CD4-positive, alpha-beta T cell (primary cell): Measurements from ENCODE around the gene SGTA. TPM values are rescaled to one million over a fixed set of nuclear protein-coding genes. Genes with fewer than 3 reads are reported as not detected.

ENCODE experiments used
- ATAC-seq: fragments of 200-7000 bp; cut with Tn5 transposase; one replicate; pipeline ENCODE4 v1.10.0; 2022; ENCODE audit warnings: mild to moderate bottlenecking; ENCODE audit not compliant: poor library complexity
- CTCF ChIA-PET: fragments of 350-600 bp; sonication (Branson Sonifier 250); formaldehyde crosslinking; loops from one replicate; lab custom pipeline; 2021; ENCODE audit warnings: antibody characterized with exemption, inconsistent platforms; lab: Charles Lee
- POLR2A ChIA-PET: fragments of 350-600 bp; sonication (Branson Sonifier 250); formaldehyde crosslinking; loops from one replicate; lab custom pipeline; 2021; ENCODE audit warnings: antibody characterized with exemption, inconsistent platforms; lab: Charles Lee
- DNase-seq, 14 experiments: peaks; one replicate each; pipeline ENCODE4 v3.0.0-alpha.2; 2013 to 2020; ENCODE audit warnings: mixed read lengths in 2 of 14
- H3K27ac ChIP-seq, 2 donors: one replicate each; pipeline versions ENCODE4 v1.5.1 to v1.7.0; 2013; ENCODE audit warnings: low read length in 2 of 2, low read depth in 1 of 2, mild to moderate bottlenecking in 1 of 2
- H3K27me3 ChIP-seq, 2 experiments: 1 replicate in 1 of 2; 2 replicates in 1 of 2; pipeline versions ENCODE4 v1.6.1 to v1.7.0; 2013; ENCODE audit warnings: low read length in 2 of 2, control low read depth in 1 of 2, mild to moderate bottlenecking in 1 of 2, moderate library complexity in 1 of 2; ENCODE audit not compliant: insufficient read depth in 2 of 2, control insufficient read depth in 1 of 2
- H3K36me3 ChIP-seq: one replicate; pipeline ENCODE4 v1.6.1; 2013; ENCODE audit warnings: low read length, control low read depth; ENCODE audit not compliant: insufficient read depth
- H3K4me1 ChIP-seq: one replicate; pipeline ENCODE4 v1.6.1; 2013; ENCODE audit warnings: low read length, control low read depth; ENCODE audit not compliant: insufficient read depth
- H3K4me3 ChIP-seq: one replicate; pipeline ENCODE4 v1.5.1; 2013; ENCODE audit warnings: mild to moderate bottlenecking, low read length, moderate library complexity
- H3K9me3 ChIP-seq, 2 experiments: 1 replicate in 1 of 2; 2 replicates in 1 of 2; pipeline versions ENCODE4 v1.6.1 to v1.7.0; 2013; ENCODE audit warnings: low read length in 2 of 2, mild to moderate bottlenecking in 2 of 2, control low read depth in 1 of 2, moderate library complexity in 1 of 2; ENCODE audit not compliant: control insufficient read depth in 1 of 2, insufficient read depth in 1 of 2
- H3K27ac Mint-ChIP-seq: one replicate; pipeline ENCODE4 v1.8.0; 2020; ENCODE audit warnings: mixed read lengths
- H3K27me3 Mint-ChIP-seq: one replicate; pipeline ENCODE4 v1.8.0; 2021; ENCODE audit warnings: mixed read lengths
- H3K36me3 Mint-ChIP-seq: one replicate; pipeline ENCODE4 v1.8.0; 2021; ENCODE audit warnings: low read depth, mixed read lengths
- H3K4me1 Mint-ChIP-seq: one replicate; pipeline ENCODE4 v1.8.0; 2021; ENCODE audit warnings: low read depth, mixed read lengths
- H3K4me3 Mint-ChIP-seq: one replicate; pipeline ENCODE4 v1.8.0; 2020; ENCODE audit warnings: mild to moderate bottlenecking, mixed read lengths
- H3K9me3 Mint-ChIP-seq: one replicate; pipeline ENCODE4 v1.8.0; 2020; ENCODE audit warnings: mixed read lengths
- CTCF ChIP-seq: fragments of 200-600 bp; IDR thresholded peaks from one replicate; pipeline ENCODE4 v1.8.0; 2022; ENCODE audit warnings: antibody characterized with exemption, mild to moderate bottlenecking
- intact Hi-C, 2 experiments: fragments of 100-400 bp; cut with DNase I in 1 of 2; cut with micrococcal nuclease in 1 of 2; formaldehyde crosslinking; loops; one replicate each; pipeline versions ENCODE4 v1.15.1 to v1.9.0; 2023 to 2025; cut with DNase I, micrococcal nuclease
- total RNA-seq, 174 experiments: library from RNA in 2 of 174; stranded (reverse) in 2 of 174; gene quantifications; one replicate each; pipeline ENCODE4 v1.2.3 and lab custom pipeline; 2021 to 2026

SGTA gene
- total RNA-seq, 2 experiments from 2014 or later: 28.3 to 29.7 TPM

- H3K27ac Mint-ChIP-seq: no peak overlapping the region
- DNase-seq: no peak
- no peak for ATAC-seq
- POLR2A ChIA-PET: interaction anchor here (0.5 kb wide), 1 partner anchor 112 kb away, joined by 4 read pairs; no protein-coding TSS in a partner anchor
- H3K36me3 ChIP-seq: peaks cover 26% of the 10 kb centered on the region
- H3K27me3 ChIP-seq: no peaks in the 10 kb centered on the region
- peaks cover 11% of the 10 kb centered on the region for H3K4me1 Mint-ChIP-seq
- H3K36me3 Mint-ChIP-seq: peaks cover 44% of the 10 kb centered on the region
- intact Hi-C loops: no loop called here
- CTCF ChIA-PET: no interaction called here
- no peaks in the 10 kb centered on the region for H3K27me3 Mint-ChIP-seq
- peaks cover 14% of the 10 kb centered on the region for H3K4me1 ChIP-seq
- peak overlapping the region; percentile 20 for H3K4me3 Mint-ChIP-seq
- H3K4me3 ChIP-seq: no peak overlapping the region
- H3K9me3 Mint-ChIP-seq: no peaks in the 10 kb centered on the region
- H3K27ac ChIP-seq: no peak overlapping the region
- H3K9me3 ChIP-seq: peaks cover 0 to 5% of the 10 kb centered on the region in 2 experiments
- no peak for TF ChIP-seq CTCF
These were observed 48.3 kb downstream of the SGTA start for GRCh38 chr19:2734589-2735288.

- ATAC-seq (no peak), DNase-seq (no peak)
- Histone ChIP-seq H3K4me3 (no peak overlapping the region), H3K9me3 (peaks cover 0 to 5% of the 10 kb centered on the region in 2 experiments), H3K27me3 (no peaks in the 10 kb centered on the region), H3K4me1 (peaks cover 8% of the 10 kb centered on the region), H3K27ac (no peak overlapping the region), H3K36me3 (peaks cover 26% of the 10 kb centered on the region)
- no peak for TF ChIP-seq CTCF
- H3K27me3 Mint-ChIP-seq: no peaks in the 10 kb centered on the region
- no peak overlapping the region for H3K27ac Mint-ChIP-seq
- no peaks in the 10 kb centered on the region for H3K9me3 Mint-ChIP-seq
- intact Hi-C loops: no loop called here
- peaks cover 7% of the 10 kb centered on the region for H3K4me1 Mint-ChIP-seq
- H3K36me3 Mint-ChIP-seq: peaks cover 44% of the 10 kb centered on the region
- ChIA-PET POLR2A (no interaction called here), CTCF (no interaction called here)
- H3K4me3 Mint-ChIP-seq: no peak overlapping the region
These were observed 49.0 kb downstream of the SGTA start for GRCh38 chr19:2733930-2734588.

- no peak overlapping the region for H3K27ac Mint-ChIP-seq
- no peak overlapping the region for H3K4me3 Mint-ChIP-seq
- Histone ChIP-seq H3K27me3 (no peaks in the 10 kb centered on the region), H3K27ac (no peak overlapping the region), H3K9me3 (peaks cover 0 to 5% of the 10 kb centered on the region in 2 experiments), H3K36me3 (peaks cover 26% of the 10 kb centered on the region), H3K4me1 (no peaks in the 10 kb centered on the region), H3K4me3 (no peak overlapping the region)
- ChIA-PET POLR2A (interaction anchor here (0.7 kb wide), 1 partner anchor 23 kb away, joined by 3 read pairs; no protein-coding TSS in a partner anchor), CTCF (no interaction called here)
- H3K36me3 Mint-ChIP-seq: peaks cover 39% of the 10 kb centered on the region
- H3K9me3 Mint-ChIP-seq: no peaks in the 10 kb centered on the region
- no peaks in the 10 kb centered on the region for H3K27me3 Mint-ChIP-seq
- no peak for DNase-seq
- intact Hi-C loops: no loop called here
- no peak for ATAC-seq
- H3K4me1 Mint-ChIP-seq: no peaks in the 10 kb centered on the region
- no peak for TF ChIP-seq CTCF
These were observed 50.2 kb downstream of the SGTA start for GRCh38 chr19:2732883-2733282.
